ENCODE results near the gene CNKSR1.

DNA sequence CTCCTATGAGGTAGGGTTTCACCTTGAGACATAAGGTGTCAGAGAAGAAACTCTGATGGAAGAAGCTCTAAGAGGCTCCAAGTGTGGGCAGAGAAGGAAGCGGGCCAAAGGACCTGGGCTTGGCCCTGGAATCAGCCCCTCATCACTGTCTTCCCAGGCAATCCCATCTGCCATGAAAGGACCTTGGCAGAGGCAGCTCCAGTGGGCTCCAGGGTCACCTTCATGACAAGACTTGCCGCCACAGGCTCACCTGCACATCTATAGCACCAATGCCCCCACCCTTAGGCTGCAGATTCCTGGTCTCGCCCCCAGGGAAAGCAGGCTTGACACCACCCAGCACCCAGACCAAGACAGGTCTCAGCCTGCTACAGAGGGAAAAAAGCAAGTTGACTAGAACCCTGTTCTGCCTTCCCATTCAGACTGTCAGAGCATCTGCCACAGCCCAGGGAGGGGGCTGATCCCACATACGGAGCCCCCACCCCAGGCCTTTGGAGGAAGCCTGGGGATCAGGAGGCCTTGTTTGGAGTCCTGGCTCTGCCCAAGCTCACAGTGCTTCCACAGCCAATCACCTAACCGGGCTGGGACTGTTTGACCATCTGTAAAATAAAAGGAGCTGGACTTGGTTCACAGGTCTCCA lies 18.9 kb upstream of the CNKSR1 start:
- no peak for TF ChIP-seq EP300 (IDR thresholded peaks at IDR 0.05)
- TF ChIP-seq, protein P1, sequence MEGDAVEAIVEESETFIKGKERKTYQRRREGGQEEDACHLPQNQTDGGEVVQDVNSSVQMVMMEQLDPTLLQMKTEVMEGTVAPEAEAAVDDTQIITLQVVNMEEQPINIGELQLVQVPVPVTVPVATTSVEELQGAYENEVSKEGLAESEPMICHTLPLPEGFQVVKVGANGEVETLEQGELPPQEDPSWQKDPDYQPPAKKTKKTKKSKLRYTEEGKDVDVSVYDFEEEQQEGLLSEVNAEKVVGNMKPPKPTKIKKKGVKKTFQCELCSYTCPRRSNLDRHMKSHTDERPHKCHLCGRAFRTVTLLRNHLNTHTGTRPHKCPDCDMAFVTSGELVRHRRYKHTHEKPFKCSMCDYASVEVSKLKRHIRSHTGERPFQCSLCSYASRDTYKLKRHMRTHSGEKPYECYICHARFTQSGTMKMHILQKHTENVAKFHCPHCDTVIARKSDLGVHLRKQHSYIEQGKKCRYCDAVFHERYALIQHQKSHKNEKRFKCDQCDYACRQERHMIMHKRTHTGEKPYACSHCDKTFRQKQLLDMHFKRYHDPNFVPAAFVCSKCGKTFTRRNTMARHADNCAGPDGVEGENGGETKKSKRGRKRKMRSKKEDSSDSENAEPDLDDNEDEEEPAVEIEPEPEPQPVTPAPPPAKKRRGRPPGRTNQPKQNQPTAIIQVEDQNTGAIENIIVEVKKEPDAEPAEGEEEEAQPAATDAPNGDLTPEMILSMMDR (IDR thresholded peaks at IDR 0.05): no peak
- TF ChIP-seq POLR2AphosphoS5 (IDR thresholded peaks at IDR 0.05): no peak
